Measurements from ENCODE around the gene GMPR2. TPM values are rescaled to one million over a fixed set of nuclear protein-coding genes. Genes with fewer than 3 reads are reported as not detected.
"Not testable (repeated sequence)": the region's sequence is repeated elsewhere in the genome, so short reads cannot be mapped to it uniquely, and the experiment has no call there.

GMPR2 gene
- total RNA-seq, 2 donors from 2014 or later: 34.4 to 42.0 TPM

DNA sequence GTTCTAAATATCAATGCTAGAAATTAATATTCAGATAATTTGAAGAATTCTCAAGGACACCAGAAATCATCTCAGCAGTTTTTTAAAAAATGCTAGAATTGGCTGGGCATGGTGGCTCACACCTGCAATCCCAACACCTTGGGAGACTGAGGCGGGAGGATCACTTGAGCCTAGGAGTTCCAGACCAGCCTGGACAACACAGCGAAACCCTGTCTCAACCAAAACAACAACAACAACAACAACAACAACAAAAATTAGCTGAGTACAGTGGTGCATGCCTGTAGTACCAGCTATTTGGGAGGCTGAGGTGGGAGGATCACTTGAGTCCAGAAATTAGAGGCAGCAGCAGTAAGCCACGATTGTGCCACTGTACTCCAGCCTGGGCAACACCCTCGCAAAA lies 13.6 kb upstream of the GMPR2 start:
- intact Hi-C loops (cut with DNase I): loop anchor here in 1 of 2 donors (1.0 kb wide), 1 partner anchor 9 kb away; no protein-coding TSS in a partner anchor
- DNase-seq (ENCODE audit: low spot score): no peak

GRCh38 chr14:24219521-24219920 lies 13.2 kb upstream of the GMPR2 start:
- intact Hi-C loops (cut with DNase I): loop anchor here in 1 of 2 donors (1.0 kb wide), 1 partner anchor 9 kb away; no protein-coding TSS in a partner anchor
- no peak for DNase-seq (ENCODE audit: low spot score)

DNA sequence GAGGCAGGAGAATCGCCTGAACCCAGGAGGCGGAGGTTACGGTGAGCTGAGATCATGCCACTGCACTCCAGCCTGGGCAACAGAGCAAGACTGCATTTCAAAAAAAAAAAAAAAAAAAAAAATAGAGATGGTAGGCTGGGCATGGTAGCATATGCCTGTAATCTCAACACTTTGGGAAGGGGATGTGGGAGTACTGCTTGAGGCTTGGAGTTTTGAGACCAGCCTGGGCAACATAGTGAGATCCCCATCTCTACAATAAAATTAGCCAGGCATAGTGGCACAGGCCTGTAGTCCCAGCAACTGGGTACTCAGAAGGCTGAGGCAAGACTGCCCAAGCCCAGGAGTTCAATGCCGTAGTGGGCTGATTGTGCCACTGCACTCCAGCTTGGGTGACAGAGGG lies 9.7 kb upstream of the GMPR2 start:
- intact Hi-C loops (cut with DNase I); DNase-seq (ENCODE audit: low spot score): not testable (repeated sequence)

DNA sequence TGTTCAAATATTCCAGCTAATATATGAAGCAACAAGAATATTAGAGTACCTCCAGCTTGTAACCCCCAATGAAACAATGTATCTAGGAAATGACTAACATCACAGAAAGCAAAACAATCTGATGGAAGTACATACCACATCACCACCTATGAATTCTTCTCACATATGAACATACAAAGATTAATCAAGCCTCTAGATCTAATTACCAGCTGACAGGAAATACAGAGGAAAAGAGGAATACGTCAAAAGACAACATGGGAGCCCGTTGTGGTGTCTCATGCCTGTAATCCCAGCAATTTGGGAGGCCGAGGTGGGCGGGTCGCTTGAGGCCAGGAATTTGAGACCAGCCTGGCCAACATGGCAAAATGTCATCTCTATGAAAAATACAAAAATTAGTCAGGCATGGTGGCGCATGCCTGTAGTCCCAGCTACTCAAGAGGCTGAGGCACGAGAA lies 8.1 kb upstream of the GMPR2 start:
- intact Hi-C loops (cut with DNase I): no loop called here
- DNase-seq (ENCODE audit: low spot score): no peak

- no peak for DNase-seq (ENCODE audit: low spot score)
- intact Hi-C loops (cut with DNase I): no loop called here
These were observed 6.3 kb upstream of the GMPR2 start for GRCh38 chr14:24226473-24226872.

- no peak for DNase-seq (ENCODE audit: low spot score)
- intact Hi-C loops (cut with DNase I): loop anchor here in 1 of 2 donors (1.0 kb wide), 1 partner anchor 10 kb away; no protein-coding TSS in a partner anchor
These were observed 3.8 kb upstream of the GMPR2 start for GRCh38 chr14:24228902-24229301.

DNA sequence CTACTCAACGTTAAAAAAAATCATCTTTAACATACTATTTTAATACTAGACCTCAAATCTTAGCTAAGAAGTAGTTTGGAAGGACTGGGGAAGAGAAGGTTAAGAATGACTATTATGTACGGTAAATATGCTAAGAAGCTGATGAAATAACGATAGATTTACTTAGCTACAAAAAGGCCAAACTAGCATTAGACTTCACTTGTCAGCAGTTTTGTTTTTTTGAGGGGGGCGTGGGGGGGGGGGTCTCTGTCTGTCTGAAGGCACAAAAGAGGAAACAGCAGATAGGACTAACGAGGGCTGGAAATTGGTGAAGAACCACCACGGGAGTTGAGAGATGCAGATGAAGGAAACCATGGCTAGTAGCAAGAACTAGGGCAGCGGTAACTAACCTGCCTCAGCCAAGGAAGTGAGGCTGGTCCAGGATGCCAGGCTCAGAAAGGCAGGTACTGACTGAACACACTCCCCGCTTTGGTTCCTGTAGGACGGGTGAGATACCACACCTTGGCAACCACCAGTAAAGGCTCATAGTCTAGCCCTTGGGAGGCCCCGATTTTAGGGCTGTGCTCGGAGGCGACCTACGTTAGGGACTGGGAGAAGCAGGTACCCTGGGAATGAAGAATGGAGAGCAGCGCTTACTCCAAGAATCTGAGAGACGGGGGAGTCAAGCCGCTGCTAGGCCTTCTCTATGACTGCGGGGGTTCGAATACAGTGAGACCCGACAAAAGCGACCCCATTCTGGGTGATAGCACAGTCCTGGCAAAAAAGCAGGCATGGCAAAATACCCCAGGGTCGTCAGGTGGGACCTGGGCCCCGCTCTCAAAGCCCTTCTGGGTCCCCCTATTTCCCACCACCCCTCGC lies 1.2 kb upstream of the GMPR2 start:
- intact Hi-C loops (cut with DNase I): no loop called here
- DNase-seq (ENCODE audit: low spot score): no peak

DNA sequence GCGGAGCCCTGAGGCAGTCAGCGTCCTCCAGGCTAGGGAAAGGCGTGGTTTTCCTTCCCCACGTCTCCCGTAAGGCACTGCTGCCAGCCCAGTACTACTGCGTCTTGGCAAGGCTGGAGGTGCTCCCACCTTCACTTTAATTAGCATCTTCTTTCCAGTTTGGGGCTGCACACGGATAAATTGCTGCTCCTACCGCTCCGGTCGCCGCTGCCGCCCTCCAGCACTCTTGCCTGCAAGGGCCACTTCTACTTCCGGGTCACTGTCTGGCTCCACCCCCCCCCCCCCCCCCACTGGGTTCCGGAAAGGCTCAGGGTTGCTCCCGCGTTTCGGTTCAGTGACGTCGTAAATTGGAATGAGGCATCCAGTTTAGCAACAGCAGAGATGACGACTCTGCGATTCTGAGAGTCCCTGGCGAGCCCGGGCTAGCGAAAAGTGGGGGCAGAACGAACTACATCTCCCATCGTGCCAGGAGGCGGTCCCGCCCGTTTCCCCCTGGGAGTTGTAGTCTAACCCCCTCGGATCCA lies 546 bp upstream of the GMPR2 start, which contains the start of gene NEDD8:
TSS of gene NEDD8 (minus strand) at position 247 of the 524 bp plus-strand sequence. CDS start at position 147, 100 bp downstream.
- intact Hi-C loops (cut with DNase I): no loop called here
- peak; percentile 98 for DNase-seq (ENCODE audit: low spot score)

DNA sequence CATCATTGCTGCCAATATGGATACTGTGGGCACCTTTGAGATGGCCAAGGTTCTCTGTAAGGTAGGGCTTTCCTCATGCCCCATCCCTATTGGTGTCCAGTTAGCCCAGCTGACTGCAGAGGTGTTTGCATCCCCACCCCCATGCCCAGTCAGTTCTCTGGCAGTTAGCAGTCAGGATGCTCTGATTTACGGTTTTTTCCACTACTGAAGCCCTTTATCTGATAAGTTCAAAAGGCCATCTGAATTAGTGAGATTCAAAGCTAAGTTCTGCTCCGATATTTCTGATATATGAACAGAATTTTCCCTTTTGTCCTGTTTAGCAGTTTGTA lies 773 bp downstream of the GMPR2 start:
- no peak for DNase-seq (ENCODE audit: low spot score)
- intact Hi-C loops (cut with DNase I): no loop called here

DNA sequence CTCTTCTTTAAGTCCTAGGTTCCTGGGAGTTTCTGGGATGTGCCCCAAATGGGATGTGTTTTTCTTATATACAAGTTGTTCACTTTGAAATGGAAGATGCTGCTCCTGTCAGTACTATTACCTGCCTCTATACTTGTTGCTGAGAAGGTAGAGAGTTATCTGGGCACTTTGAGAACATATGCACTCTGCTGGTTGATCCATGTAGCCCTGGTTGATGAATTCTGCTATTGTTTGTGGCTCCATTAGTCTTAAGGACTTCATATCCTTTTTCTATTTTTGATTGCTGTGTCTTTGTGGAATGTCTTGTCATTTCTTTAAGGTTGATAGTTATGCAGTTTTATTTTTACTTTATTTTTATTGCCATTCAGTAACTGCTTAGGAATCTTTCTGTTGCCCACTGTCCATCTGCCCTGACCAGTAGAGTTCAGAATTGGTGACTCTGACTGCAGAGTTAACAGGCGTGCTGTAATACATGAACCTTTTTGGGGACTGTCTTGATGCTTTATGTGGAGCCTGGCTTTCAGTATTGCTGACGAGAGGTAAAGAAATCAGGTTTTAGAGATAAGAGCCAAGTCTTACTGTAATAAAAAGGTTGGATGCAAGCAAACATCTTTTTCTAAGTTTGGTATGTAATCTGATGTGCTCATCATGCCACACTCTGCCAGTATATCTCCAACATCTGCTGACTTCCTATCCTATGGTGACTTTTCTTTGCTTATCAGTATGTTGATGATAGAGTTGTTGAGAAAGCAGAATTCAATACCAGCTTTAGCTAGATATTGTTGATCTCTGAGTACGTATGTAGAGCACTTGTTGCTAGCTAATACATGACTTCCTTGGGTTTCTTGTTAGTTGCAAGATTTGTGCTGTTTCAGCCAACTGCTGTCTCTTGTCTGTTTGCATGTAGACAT lies 1.6 kb downstream of the GMPR2 start:
- DNase-seq (ENCODE audit: low spot score): no peak
- intact Hi-C loops (cut with DNase I): no loop called here

DNA sequence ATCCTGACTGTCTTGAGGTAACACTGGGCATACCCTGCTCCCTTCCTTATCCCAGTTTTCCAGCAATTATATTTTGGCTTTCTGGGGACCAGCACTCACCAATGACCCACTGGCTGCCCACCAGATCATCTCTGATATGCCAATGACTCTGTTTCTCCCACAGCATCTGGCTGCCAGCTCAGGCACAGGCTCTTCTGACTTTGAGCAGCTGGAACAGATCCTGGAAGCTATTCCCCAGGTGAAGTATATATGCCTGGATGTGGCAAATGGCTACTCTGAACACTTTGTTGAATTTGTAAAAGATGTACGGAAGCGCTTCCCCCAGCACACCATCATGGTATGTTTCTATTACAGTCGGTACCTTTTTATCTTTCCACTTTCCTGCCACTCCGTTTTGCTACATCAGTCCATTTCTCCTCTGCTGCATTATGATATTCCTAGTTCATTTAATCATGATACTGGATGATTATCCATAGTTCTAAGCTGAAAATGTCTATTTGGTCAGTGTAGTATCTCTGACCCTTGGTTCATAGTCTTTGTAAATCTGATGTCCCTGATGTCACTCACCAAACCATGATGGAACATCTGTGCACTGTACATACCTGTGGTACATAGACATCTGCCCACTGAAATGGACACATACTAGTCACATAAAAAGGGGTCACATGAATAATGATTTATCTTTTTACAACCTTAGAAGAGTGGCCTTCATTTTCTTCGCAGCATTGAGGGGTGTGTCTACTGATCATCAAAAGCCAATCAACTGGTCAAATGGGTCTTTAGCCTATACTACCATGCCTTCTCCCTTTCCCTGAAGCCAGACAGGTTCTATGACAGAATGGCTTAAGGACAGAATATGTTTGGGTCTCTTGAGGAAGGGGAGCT lies 3.3 kb downstream of the GMPR2 start:
- intact Hi-C loops (cut with DNase I): no loop called here
- no peak for DNase-seq (ENCODE audit: low spot score)

DNA sequence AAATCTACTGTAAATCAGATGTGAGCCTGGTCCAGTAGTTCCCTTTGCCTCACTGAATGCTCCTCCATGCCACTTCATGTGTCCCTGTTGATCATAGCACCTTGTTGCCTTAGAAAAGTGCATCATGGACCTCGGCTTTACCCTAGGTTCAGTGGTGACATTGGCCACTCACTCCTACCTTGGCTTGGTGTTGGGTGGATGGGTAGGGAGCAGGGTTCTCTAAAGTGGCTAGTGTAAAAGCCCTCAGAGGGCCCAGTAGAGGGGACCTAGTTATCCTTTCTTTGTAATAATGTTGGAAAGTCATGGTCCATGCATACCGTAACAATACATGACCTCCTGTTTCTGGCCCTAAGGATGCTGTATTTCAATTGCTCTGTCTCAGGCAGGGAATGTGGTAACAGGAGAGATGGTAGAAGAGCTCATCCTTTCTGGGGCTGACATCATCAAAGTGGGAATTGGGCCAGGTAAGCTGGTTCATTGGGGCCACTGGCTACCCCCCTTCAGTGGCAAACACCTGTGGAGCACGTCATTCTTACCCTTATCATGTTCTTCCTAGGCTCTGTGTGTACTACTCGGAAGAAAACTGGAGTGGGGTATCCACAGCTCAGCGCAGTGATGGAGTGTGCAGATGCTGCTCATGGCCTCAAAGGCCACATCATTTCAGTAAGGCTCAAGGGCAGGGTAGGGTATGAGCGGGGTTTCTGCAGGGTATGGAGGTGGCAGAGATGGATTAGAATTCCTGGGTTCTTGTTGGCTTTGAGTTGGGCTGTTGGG lies 4.1 kb downstream of the GMPR2 start:
- no peak for DNase-seq (ENCODE audit: low spot score)
- intact Hi-C loops (cut with DNase I): no loop called here

DNA sequence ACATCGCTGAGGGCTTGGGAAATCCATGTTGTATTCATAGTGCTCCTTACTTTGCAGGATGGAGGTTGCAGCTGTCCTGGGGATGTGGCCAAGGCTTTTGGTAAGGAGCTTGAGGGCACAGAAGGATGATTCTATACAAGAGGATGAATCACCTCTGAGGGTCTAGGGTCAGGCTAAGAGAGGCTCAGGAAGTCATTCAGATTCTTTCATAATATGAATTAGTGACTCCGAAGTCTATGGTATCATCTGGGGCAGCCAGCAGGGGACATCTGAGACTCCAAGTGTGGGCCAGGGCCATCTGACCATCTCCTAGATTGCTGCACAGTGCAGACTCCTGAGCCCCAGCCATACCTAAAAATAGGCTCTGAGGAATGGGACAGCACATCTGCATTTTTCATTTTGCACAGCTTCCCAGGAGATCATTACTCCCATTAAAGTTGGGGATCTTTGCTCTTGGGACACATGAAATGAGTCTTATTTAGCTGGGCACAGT lies 4.8 kb downstream of the GMPR2 start:
- DNase-seq (ENCODE audit: low spot score): no peak
- intact Hi-C loops (cut with DNase I): no loop called here

DNA sequence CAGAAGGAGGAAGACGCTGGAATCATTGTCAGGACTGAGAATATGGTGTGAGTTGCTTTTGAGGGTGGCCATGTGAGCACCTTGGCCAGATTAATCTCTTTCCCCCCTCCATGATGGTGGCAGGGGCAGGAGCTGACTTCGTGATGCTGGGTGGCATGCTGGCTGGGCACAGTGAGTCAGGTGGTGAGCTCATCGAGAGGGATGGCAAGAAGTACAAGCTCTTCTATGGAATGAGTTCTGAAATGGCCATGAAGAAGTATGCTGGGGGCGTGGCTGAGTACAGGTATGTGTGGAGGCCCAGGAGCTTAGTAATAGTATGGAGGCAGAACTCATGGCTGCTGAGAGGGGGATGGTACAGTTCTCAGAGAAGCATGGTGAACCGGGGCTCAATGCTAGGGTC lies 5.4 kb downstream of the GMPR2 start:
- DNase-seq (ENCODE audit: low spot score): no peak
- intact Hi-C loops (cut with DNase I): no loop called here

DNA sequence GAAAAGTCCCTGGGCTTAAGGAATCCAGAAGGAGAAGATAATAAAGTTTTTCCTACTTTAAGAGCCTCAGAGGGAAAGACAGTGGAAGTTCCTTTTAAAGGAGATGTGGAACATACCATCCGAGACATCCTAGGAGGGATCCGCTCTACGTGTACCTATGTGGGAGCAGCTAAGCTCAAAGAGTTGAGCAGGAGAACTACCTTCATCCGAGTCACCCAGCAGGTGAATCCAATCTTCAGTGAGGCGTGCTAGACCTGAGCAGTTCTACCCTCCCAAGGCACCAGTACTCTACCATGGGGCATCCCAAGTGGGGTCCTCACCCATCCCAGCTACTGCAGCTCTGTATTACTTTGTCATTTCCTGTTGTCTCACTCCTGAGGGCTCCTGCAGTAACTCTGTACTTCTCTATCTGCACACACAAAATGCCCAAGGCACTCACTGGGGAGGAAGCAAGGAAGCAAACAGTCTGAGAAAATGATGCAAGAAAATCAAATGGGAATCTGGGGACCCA lies 5.9 kb downstream of the GMPR2 start:
- DNase-seq (ENCODE audit: low spot score): no peak
- intact Hi-C loops (cut with DNase I): no loop called here

DNA sequence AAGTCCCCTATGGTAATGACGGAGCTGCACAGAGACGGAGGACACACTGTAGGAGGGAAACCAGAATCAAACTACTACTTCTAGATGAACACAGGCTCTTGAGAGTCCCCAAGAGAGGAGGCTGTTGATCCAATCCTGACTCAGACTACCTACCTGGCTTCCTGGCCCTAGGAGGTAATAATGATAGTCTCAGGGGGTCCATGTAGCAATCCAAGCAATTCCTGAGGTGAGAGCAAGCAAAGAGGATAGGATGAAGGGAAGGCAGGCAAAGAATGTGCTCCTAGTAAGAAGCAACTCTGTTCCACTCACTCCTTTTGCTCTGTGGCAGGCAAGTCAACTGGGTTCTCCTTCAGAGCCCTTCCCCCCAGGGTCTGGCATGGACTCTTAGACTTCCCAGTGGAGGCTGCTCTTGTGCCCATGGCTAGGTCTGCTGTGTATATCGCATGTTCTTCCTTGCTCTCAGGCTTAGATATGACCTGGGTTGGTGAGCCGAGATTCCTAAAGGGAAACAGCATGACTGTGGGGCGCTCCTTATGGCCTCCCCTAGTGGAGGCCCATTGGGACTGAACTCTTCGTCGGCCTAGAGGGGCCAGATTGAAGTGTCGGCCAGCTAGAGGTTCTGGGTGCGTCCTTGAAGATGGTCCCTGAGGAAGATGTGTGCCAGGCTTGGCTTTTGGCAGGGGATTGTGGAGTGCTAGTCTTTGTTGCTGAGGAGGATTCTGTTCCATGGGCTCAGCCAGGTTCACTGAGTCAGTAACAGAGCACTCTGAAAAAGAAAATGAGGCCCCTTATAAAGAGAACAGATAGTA lies 7.6 kb downstream of the GMPR2 start:
- intact Hi-C loops (cut with DNase I): no loop called here
- DNase-seq (ENCODE audit: low spot score): no peak

Measured in posterior vena cava (tissue), 2 donors.